Subcutaneous abdominal adipose tissue (tissue), 5 donors: ENCODE measurements around the gene RRN3.
"Not testable (repeated sequence)": the region's sequence is repeated elsewhere in the genome, so short reads cannot be mapped to it uniquely, and the experiment has no call there.

Experiments
- H3K27ac ChIP-seq: one replicate; pipeline ENCODE4 v1.7.0; 2013; ENCODE audit warnings: low read depth, mild to moderate bottlenecking, inconsistent platforms, low read length, moderate library complexity
- H3K27me3 ChIP-seq, 5 donors: one replicate each; pipeline ENCODE4 v1.7.0; 2013; ENCODE audit warnings: low read length in 5 of 5, inconsistent platforms in 1 of 5; ENCODE audit not compliant: control insufficient read depth in 5 of 5, insufficient read depth in 4 of 5
- H3K36me3 ChIP-seq, 5 donors: one replicate each; pipeline ENCODE4 v1.7.0; 2013; ENCODE audit warnings: low read length in 5 of 5; ENCODE audit not compliant: control insufficient read depth in 5 of 5, insufficient read depth in 5 of 5
- H3K4me1 ChIP-seq, 5 donors: one replicate each; pipeline ENCODE4 v1.7.0; 2013; ENCODE audit warnings: low read length in 5 of 5, mild to moderate bottlenecking in 3 of 5, moderate library complexity in 1 of 5; ENCODE audit not compliant: control insufficient read depth in 5 of 5, insufficient read depth in 5 of 5
- H3K4me3 ChIP-seq, 5 donors: one replicate each; pipeline ENCODE4 v1.7.0; 2013; ENCODE audit warnings: low read length in 5 of 5, low read depth in 1 of 5
- H3K9ac ChIP-seq, 5 donors: one replicate each; pipeline ENCODE4 v1.7.0; 2013; ENCODE audit warnings: low read length in 5 of 5, mild to moderate bottlenecking in 4 of 5, moderate library complexity in 3 of 5
- H3K9me3 ChIP-seq, 5 donors: one replicate each; pipeline ENCODE4 v1.7.0; 2013; ENCODE audit warnings: low read length in 5 of 5; ENCODE audit not compliant: control insufficient read depth in 5 of 5
- donor health status: healthy.
- donor health status: healthy.
- donor health status: healthy.
- donor health status: healthy.
- donor health status: healthy.

RRN3 gene

DNA sequence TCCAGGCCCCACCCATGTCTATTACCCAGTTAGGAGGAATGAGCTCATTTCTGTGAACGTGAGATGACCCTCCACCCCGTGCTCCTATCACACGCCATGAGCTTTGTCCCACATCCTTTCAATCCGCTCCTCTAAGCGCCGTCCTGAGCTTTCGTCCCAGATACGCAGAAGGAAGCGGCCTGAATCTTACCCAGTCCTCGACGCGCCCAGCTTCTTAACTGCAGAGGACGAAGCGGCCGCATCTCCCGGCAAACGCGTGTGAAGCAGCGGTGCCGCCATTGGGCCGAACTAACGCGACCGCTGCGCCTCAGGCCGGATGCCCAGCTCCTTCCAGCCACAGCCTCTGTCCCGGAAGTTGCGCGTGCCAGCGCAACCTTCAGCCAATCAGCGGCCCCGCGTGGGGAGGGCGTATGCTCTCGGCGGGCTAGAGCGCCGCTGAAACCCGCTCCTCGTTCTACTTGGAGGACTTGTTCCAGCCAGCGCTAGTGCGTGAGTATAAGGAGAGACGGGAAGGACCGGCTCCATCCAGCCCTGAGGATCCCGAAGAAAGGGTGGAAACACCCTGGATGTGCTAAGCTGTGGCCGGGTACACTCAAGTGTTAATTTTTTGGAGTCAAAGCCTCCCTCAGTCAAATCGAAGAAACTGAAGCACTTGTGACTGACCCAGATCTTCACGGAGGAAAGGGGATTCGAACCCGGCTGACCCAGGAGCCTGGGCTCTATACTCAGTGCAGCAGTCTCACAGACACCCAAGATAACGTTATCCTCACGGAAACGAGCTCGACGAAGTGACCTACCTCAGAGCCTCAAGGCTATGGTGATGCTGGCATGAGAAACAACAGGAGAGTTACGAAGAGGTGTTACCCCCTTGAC, at the start of gene RRN3:
TSS of gene RRN3 (minus strand) at position 318 of the 873 bp plus-strand sequence. CDS start at position 279, 39 bp downstream.
- H3K4me1 ChIP-seq = peaks cover 0 to 14% (median 10%) of the 10 kb centered on the region in 5 donors
- peak within 1 kb of the TSS; percentile 90 for H3K27ac ChIP-seq
- peak within 1 kb of the TSS; percentile 63 to 83 (median 79) for H3K9ac ChIP-seq
- peak within 1 kb of the TSS; percentile 69 to 90 (median 80) for H3K4me3 ChIP-seq
- H3K36me3 ChIP-seq = peaks cover 0 to 12% (median 5%) of the 10 kb centered on the region in 5 donors
- not testable (repeated sequence) for H3K27me3 ChIP-seq, H3K9me3 ChIP-seq

DNA sequence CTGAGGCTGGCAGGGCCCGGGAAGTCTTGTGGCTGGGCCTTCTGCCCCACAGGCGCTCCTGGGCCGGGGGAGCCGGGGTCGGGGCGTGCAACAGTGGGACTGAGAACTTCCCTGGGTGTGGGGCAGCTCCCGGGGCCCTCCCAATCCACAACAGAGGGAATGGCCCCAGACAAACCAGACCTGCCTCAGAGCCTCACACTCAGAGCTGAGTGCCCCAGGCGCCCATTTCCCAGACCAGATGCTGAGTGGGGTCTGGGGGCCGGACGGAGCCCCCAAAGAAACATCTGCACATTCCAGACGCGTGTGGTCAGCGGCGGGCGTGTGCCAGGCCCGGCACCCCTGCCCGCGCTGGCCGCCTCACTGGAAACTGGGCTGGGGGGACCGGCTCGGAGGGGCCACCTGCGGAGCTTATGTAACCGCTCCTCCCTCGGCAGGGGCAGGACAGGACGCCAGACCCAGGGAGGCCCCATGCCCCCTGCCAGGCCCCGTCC, 49.6 kb upstream of the RRN3 start:
- H3K36me3 ChIP-seq, H3K27me3 ChIP-seq, H3K9me3 ChIP-seq: not testable (repeated sequence)
- H3K4me3 ChIP-seq = peak overlapping the region in 2 of 5 donors; percentile 34 to 42
- peak overlapping the region; percentile 40 for H3K27ac ChIP-seq
- peak overlapping the region in 2 of 5 donors; percentile 16 to 32 for H3K9ac ChIP-seq
- peaks cover 0 to 59% (median 53%) of the 10 kb centered on the region in 5 donors for H3K4me1 ChIP-seq

- H3K27ac ChIP-seq = peak overlapping the region; percentile 40
- not testable (repeated sequence) for H3K9ac ChIP-seq, H3K36me3 ChIP-seq, H3K9me3 ChIP-seq, H3K27me3 ChIP-seq, H3K4me3 ChIP-seq
- H3K4me1 ChIP-seq = peaks cover 0 to 59% (median 53%) of the 10 kb centered on the region in 5 donors
These were observed 49.0 kb upstream of the RRN3 start for GRCh38 chr16:15142891-15143600.

- not testable (repeated sequence) for H3K36me3 ChIP-seq, H3K9me3 ChIP-seq, H3K4me3 ChIP-seq, H3K27ac ChIP-seq, H3K27me3 ChIP-seq, H3K9ac ChIP-seq
- peaks cover 0 to 57% (median 47%) of the 10 kb centered on the region in 5 donors for H3K4me1 ChIP-seq
These were observed 48.2 kb upstream of the RRN3 start for GRCh38 chr16:15142107-15142890.

DNA sequence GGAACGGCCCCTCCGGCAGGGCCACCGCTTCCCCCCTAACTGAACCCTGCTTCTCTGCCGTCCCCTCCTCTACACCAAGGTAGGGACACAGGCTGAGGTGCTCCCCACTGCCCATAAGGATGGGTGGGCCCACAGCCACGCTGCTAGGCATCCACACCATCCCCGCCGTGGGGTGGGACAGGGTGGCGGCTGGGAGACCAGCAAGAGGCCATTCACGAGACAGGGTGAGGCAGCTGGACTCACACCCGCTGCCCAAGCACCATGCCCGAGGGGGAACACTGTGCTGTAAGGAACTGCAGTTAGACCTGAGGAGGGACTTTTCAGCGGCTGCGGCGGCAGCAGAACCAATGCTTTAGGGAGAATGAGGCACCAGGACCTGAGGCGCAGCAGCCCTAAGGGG, 47.5 kb upstream of the RRN3 start:
- no peaks in the 10 kb centered on the region for H3K9me3 ChIP-seq
- no peak overlapping the region for H3K4me3 ChIP-seq
- H3K36me3 ChIP-seq = no peaks in the 10 kb centered on the region
- no peak overlapping the region for H3K9ac ChIP-seq
- no peaks in the 10 kb centered on the region for H3K27me3 ChIP-seq
- peaks cover 0 to 53% (median 44%) of the 10 kb centered on the region in 5 donors for H3K4me1 ChIP-seq
- no peak overlapping the region for H3K27ac ChIP-seq

DNA sequence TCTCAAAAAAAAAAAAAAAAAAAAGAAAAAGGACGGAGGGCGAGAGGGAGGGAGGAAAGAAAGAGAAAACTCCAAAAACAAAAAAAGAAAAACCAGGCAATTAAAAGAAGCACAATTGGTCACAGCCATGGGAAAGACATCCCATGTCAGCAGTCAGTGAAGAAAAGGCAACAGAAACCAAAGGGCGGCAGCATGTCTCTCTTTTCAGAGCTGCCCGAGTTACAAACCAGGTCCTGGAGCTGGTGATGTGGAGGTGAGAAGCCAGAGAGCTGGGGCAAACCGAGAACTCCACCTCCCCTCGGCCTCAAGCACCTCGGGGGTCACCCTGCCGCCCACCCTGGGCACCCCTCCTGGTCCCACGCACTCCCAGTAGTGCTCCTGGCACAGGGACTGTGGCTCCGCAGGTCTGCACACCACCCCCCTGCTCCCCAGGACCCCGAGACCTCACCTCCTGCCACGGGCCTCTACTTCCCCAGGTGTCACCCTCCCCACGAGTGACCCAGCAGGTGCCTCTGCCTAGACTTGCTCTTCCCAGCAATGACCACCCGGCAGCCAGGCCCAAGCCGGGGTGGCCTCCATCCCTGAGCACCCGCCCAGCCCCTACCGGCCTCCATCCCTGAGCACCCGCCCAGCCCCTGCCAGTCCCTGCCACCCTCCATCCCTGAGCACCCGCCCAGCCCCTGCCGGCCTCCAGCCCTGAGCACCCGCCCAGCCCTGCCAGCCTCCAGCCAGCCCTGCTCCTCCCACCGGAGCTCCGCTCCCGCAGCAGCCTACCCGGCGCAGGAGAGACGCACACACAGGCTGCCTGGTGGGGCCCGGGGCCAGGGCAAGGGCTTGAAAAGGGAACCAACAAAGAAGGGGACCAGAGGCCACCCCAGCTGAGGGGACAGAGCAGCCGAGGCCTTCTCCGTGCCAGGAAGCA, 46.6 kb upstream of the RRN3 start:
- not testable (repeated sequence) for H3K36me3 ChIP-seq, H3K9me3 ChIP-seq, H3K9ac ChIP-seq, H3K27ac ChIP-seq, H3K4me3 ChIP-seq, H3K27me3 ChIP-seq
- H3K4me1 ChIP-seq = peaks cover 0 to 45% (median 35%) of the 10 kb centered on the region in 5 donors

GRCh38 chr16:15137514-15137913, 43.4 kb upstream of the RRN3 start:
- not testable (repeated sequence) for H3K9ac ChIP-seq, H3K4me3 ChIP-seq, H3K27me3 ChIP-seq, H3K9me3 ChIP-seq, H3K27ac ChIP-seq
- H3K4me1 ChIP-seq = peaks cover 0 to 17% (median 11%) of the 10 kb centered on the region in 5 donors
- H3K36me3 ChIP-seq = peaks cover 0 to 13% (median 8%) of the 10 kb centered on the region in 5 donors

GRCh38 chr16:15135483-15136360, 41.6 kb upstream of the RRN3 start:
- not testable (repeated sequence) for H3K4me3 ChIP-seq, H3K4me1 ChIP-seq, H3K27me3 ChIP-seq, H3K9me3 ChIP-seq, H3K27ac ChIP-seq, H3K9ac ChIP-seq
- peaks cover 0 to 24% (median 8%) of the 10 kb centered on the region in 5 donors for H3K36me3 ChIP-seq
